ENCODE results near the gene ENPP3.

GRCh38 chr6:131765081-131765803, 128.1 kb downstream of the ENPP3 start:
- TF ChIP-seq CTCF (conservative IDR thresholded peaks at IDR 0.05; ENCODE audit: low read depth in 2 of 2) (no peak), POLR2AphosphoS5 (IDR thresholded peaks at IDR 0.05; ENCODE audit: low read depth) (no peak), CREB1 (CRISPR knock-in tag; IDR thresholded peaks at IDR 0.05; ENCODE audit: low read depth) (no peak), EZH2 (IDR thresholded peaks at IDR 0.05; ENCODE audit: low read depth, unreplicated experiment) (no peak), EZH2phosphoT487 (IDR thresholded peaks at IDR 0.05; ENCODE audit: unreplicated experiment) (no peak), REST (IDR thresholded peaks at IDR 0.05; ENCODE audit: unreplicated experiment) (no peak), ETS1 (IDR thresholded peaks at IDR 0.05) (no peak), NANOG (IDR thresholded peaks at IDR 0.05; ENCODE audit: borderline replicate concordance) (no peak), ZNF331 (CRISPR knock-in tag; IDR thresholded peaks at IDR 0.05; ENCODE audit: low read depth) (no peak), ZNF114 (CRISPR knock-in tag; IDR thresholded peaks at IDR 0.05) (no peak), JUNB (IDR thresholded peaks at IDR 0.05; ENCODE audit: unreplicated experiment) (no peak), STAT1 (IDR thresholded peaks at IDR 0.05; ENCODE audit: unreplicated experiment) (no peak), ZNF462 (CRISPR knock-in tag; IDR thresholded peaks at IDR 0.05) (no peak)
